Astrocyte (in vitro differentiated cells and primary cell): ENCODE results near the gene CARM1. TPM values are rescaled to one million over a fixed set of nuclear protein-coding genes. Genes with fewer than 3 reads are reported as not detected.

Experiments
- DNase-seq: peaks from one replicate; pipeline ENCODE4 v3.0.0-alpha.2; 2010; ENCODE audit warnings: low read depth
- FAIRE-seq: peaks from 2 replicates; lab custom pipeline; 2011; peaks lifted over from hg19 to GRCh38; lab: Jason Lieb, UNC
- H2AFZ ChIP-seq: 2 replicates; pipeline ENCODE4 v1.6.0; 2012; ENCODE audit warnings: low read depth, low read length, inconsistent platforms
- H3K27ac ChIP-seq: 2 replicates; pipeline ENCODE4 v1.5.1; 2011; ENCODE audit warnings: low read depth, low read length, inconsistent platforms
- H3K27me3 ChIP-seq: 2 replicates; pipeline ENCODE4 v1.6.0; 2011; ENCODE audit warnings: low read length, inconsistent platforms; ENCODE audit not compliant: insufficient read depth
- H3K36me3 ChIP-seq: 2 replicates; pipeline ENCODE4 v1.5.1; 2011; ENCODE audit warnings: low read length, inconsistent platforms; ENCODE audit not compliant: insufficient read depth
- H3K4me1 ChIP-seq: 2 replicates; pipeline ENCODE4 v1.5.1; 2011; ENCODE audit warnings: low read length, inconsistent platforms; ENCODE audit not compliant: insufficient read depth
- H3K4me2 ChIP-seq: 2 replicates; pipeline ENCODE4 v1.6.0; 2012; ENCODE audit warnings: low read length, inconsistent platforms
- H3K4me3 ChIP-seq: 2 replicates; pipeline ENCODE4 v1.5.1; 2011; ENCODE audit warnings: low read depth, mild to moderate bottlenecking, low read length, inconsistent platforms; ENCODE audit not compliant: insufficient read depth
- H3K79me2 ChIP-seq: 2 replicates; pipeline ENCODE4 v1.6.0; 2012; ENCODE audit warnings: mild to moderate bottlenecking, low read length, inconsistent platforms; ENCODE audit not compliant: insufficient read depth
- H3K9ac ChIP-seq: 2 replicates; pipeline ENCODE4 v1.6.0; 2012; ENCODE audit warnings: mild to moderate bottlenecking, low read length, inconsistent platforms
- H3K9me3 ChIP-seq: 2 replicates; pipeline ENCODE4 v1.5.1; 2012; ENCODE audit warnings: low read depth, mild to moderate bottlenecking, low read length, inconsistent platforms; ENCODE audit not compliant: insufficient read depth
- H4K20me1 ChIP-seq: 2 replicates; pipeline ENCODE4 v1.6.0; 2012; ENCODE audit warnings: low read length, inconsistent platforms; ENCODE audit not compliant: insufficient read depth
- H3K27ac Mint-ChIP-seq: one replicate; pipeline ENCODE4 v1.8.0; 2021; ENCODE audit warnings: mild to moderate bottlenecking, mixed read lengths; ENCODE audit not compliant: unreplicated experiment
- H3K27me3 Mint-ChIP-seq: one replicate; pipeline ENCODE4 v1.8.0; 2021; ENCODE audit warnings: low read depth, mixed read lengths; ENCODE audit not compliant: unreplicated experiment
- H3K36me3 Mint-ChIP-seq: one replicate; pipeline ENCODE4 v1.8.0; 2021; ENCODE audit warnings: low read depth, mixed read lengths; ENCODE audit not compliant: unreplicated experiment
- H3K4me1 Mint-ChIP-seq: one replicate; pipeline ENCODE4 v1.8.0; 2021; ENCODE audit warnings: low read depth, mixed read lengths; ENCODE audit not compliant: unreplicated experiment
- H3K4me3 Mint-ChIP-seq: one replicate; pipeline ENCODE4 v1.8.0; 2021; ENCODE audit warnings: mild to moderate bottlenecking, moderate library complexity, mixed read lengths; ENCODE audit not compliant: unreplicated experiment
- H3K9me3 Mint-ChIP-seq: one replicate; pipeline ENCODE4 v1.8.0; 2021; ENCODE audit warnings: mild to moderate bottlenecking, mixed read lengths; ENCODE audit not compliant: unreplicated experiment
- CTCF ChIP-seq: IDR thresholded peaks from 2 replicates; pipeline ENCODE4 v1.5.1; 2011; ENCODE audit warnings: low read depth, mild to moderate bottlenecking, inconsistent platforms, low read length, moderate library complexity; ENCODE audit not compliant: insufficient read depth
- EZH2 ChIP-seq: IDR thresholded peaks from 2 replicates; pipeline ENCODE4 v1.6.1; 2012; ENCODE audit warnings: mild to moderate bottlenecking, low read length, inconsistent platforms; ENCODE audit not compliant: insufficient read depth
- total RNA-seq: library from RNA; stranded (reverse); gene quantifications from 2 replicates; pipeline ENCODE4 v1.2.1, GENCODE V29; 2021

The CARM1 gene
- total RNA-seq, 1 donor from 2014 or later, result 62.6 TPM

- Histone ChIP-seq H4K20me1 (peaks cover 6% of the 10 kb centered on the region), H3K4me1 (peaks cover 15% of the 10 kb centered on the region), H3K27ac (no peak overlapping the region), H3K9me3 (peaks cover 8% of the 10 kb centered on the region), H2AFZ (no peak overlapping the region), H3K27me3 (no peaks in the 10 kb centered on the region), H3K9ac (peak overlapping the region; percentile 47), H3K79me2 (peaks cover 5% of the 10 kb centered on the region), H3K36me3 (no peaks in the 10 kb centered on the region), H3K4me2 (peak overlapping the region; percentile 94), H3K4me3 (peak overlapping the region; percentile 57)
- TF ChIP-seq CTCF (no peak), EZH2 (no peak)
- peaks cover 4% of the 10 kb centered on the region for H3K36me3 Mint-ChIP-seq
- no peaks in the 10 kb centered on the region for H3K27me3 Mint-ChIP-seq
- no peak for DNase-seq
- H3K27ac Mint-ChIP-seq, result peak overlapping the region; percentile 100
- peaks cover 9% of the 10 kb centered on the region for H3K9me3 Mint-ChIP-seq
- peak overlapping the region; percentile 85 for H3K4me3 Mint-ChIP-seq
- H3K4me1 Mint-ChIP-seq, result peaks cover 3% of the 10 kb centered on the region
- no peak for FAIRE-seq
Observed at GRCh38 chr19:10835089-10835753, 36.1 kb upstream of the CARM1 start.

GRCh38 chr19:10835754-10836478, 35.4 kb upstream of the CARM1 start, which contains the start of gene TMED1:
TSS of gene TMED1 (minus strand) at chr19:10836212. CDS start at chr19:10836191, 21 bp downstream.
- Mint-ChIP-seq H3K27me3 (no peaks in the 10 kb centered on the region), H3K36me3 (peaks cover 4% of the 10 kb centered on the region), H3K27ac (peak within 1 kb of the TSS; percentile 100), H3K4me3 (peak within 1 kb of the TSS; percentile 85), H3K9me3 (peaks cover 9% of the 10 kb centered on the region), H3K4me1 (peaks cover 3% of the 10 kb centered on the region)
- FAIRE-seq (peak; percentile 17), DNase-seq (peak; percentile 95)
- H2AFZ ChIP-seq, result peak within 1 kb of the TSS; percentile 89
- peak within 1 kb of the TSS; percentile 98 for H3K27ac ChIP-seq
- no peaks in the 10 kb centered on the region for H3K27me3 ChIP-seq
- peaks cover 6% of the 10 kb centered on the region for H4K20me1 ChIP-seq
- peak within 1 kb of the TSS; percentile 73 for H3K4me3 ChIP-seq
- H3K9me3 ChIP-seq, result peaks cover 8% of the 10 kb centered on the region
- H3K79me2 ChIP-seq, result peaks cover 5% of the 10 kb centered on the region
- peak within 1 kb of the TSS; percentile 92 for H3K9ac ChIP-seq
- no peaks in the 10 kb centered on the region for H3K36me3 ChIP-seq
- peak within 1 kb of the TSS; percentile 94 for H3K4me2 ChIP-seq
- TF ChIP-seq CTCF (peak; percentile 14), EZH2 (no peak)
- peaks cover 15% of the 10 kb centered on the region for H3K4me1 ChIP-seq
